ENCODE data around the gene RGS7. TPM values are rescaled to one million over a fixed set of nuclear protein-coding genes. Genes with fewer than 3 reads are reported as not detected.

Gene RGS7
- total RNA-seq, 4 donors from 2014 or later, result 0.47 TPM; not detected in 3

GRCh38 chr1:240827786-240828185, 529.2 kb downstream of the RGS7 start:
- TF ChIP-seq CTCF (IDR thresholded peaks at IDR 0.05), result no peak
- ATAC-seq (ENCODE audit: low FRiP score), result no peak
- no peak for DNase-seq (ENCODE audit: low spot score)

GRCh38 chr1:240824238-240824637, 532.8 kb downstream of the RGS7 start:
- DNase-seq (ENCODE audit: low spot score) (no peak), ATAC-seq (ENCODE audit: low FRiP score) (no peak)
- TF ChIP-seq CTCF (IDR thresholded peaks at IDR 0.05), result no peak

GRCh38 chr1:240823357-240823756, 533.6 kb downstream of the RGS7 start:
- ATAC-seq (ENCODE audit: low FRiP score) (no peak), DNase-seq (ENCODE audit: low spot score) (no peak)
- no peak for TF ChIP-seq CTCF (IDR thresholded peaks at IDR 0.05)

GRCh38 chr1:240821925-240822324, 535.1 kb downstream of the RGS7 start:
- TF ChIP-seq CTCF (IDR thresholded peaks at IDR 0.05), result no peak
- DNase-seq (ENCODE audit: low spot score), result no peak
- no peak for ATAC-seq (ENCODE audit: low FRiP score)

- ATAC-seq (ENCODE audit: low FRiP score), result no peak
- no peak for DNase-seq (ENCODE audit: low spot score)
- no peak for TF ChIP-seq CTCF (IDR thresholded peaks at IDR 0.05)
Measured at GRCh38 chr1:240820816-240821215, 536.2 kb downstream of the RGS7 start.

GRCh38 chr1:240816472-240816871, 540.5 kb downstream of the RGS7 start:
- TF ChIP-seq CTCF (IDR thresholded peaks at IDR 0.05), result no peak
- DNase-seq (ENCODE audit: low spot score) (no peak), ATAC-seq (ENCODE audit: low FRiP score) (no peak)

GRCh38 chr1:240813720-240814119, 543.3 kb downstream of the RGS7 start:
- ATAC-seq (ENCODE audit: low FRiP score), result no peak
- TF ChIP-seq CTCF (IDR thresholded peaks at IDR 0.05), result no peak
- DNase-seq (ENCODE audit: low spot score), result no peak
